HG02884 (cell line): Measurements from ENCODE around the gene EVC.
"Not testable (repeated sequence)": the region's sequence is repeated elsewhere in the genome, so short reads cannot be mapped to it uniquely, and the experiment has no call there.

Experiments
- ATAC-seq: cut with Tn5 transposase; IDR thresholded peaks from one replicate; pipeline ENCODE4 v1.9.1; 2021; ENCODE audit warnings: mild to moderate bottlenecking, moderate library complexity; ENCODE audit not compliant: unreplicated experiment

EVC gene

GRCh38 chr4:5707778-5708448 is 3.1 kb upstream of the EVC start:
- no peak for ATAC-seq

- ATAC-seq: no peak
Observed at GRCh38 chr4:5708449-5709206, 2.4 kb upstream of the EVC start, which contains the start of gene EVC2. EVC2 (minus strand) TSS chr4:5708559; CDS start chr4:5708513, 46 bp downstream.

- ATAC-seq: no peak
Observed at GRCh38 chr4:5709207-5709575, 1.8 kb upstream of the EVC start.

- ATAC-seq: no peak
Observed at GRCh38 chr4:5710065-5710960, 688 bp upstream of the EVC start.

GRCh38 chr4:5711479-5712184 is 631 bp downstream of the EVC start:
- ATAC-seq: no peak

GRCh38 chr4:5712517-5712916 is 1.5 kb downstream of the EVC start:
- no peak for ATAC-seq

- ATAC-seq: no peak
Observed at GRCh38 chr4:5712931-5713330, 1.9 kb downstream of the EVC start.

- no peak for ATAC-seq
Observed at GRCh38 chr4:5713861-5714260, 2.9 kb downstream of the EVC start.

- ATAC-seq: no peak
Observed at GRCh38 chr4:5715357-5715756, 4.4 kb downstream of the EVC start.

- no peak for ATAC-seq
Observed at GRCh38 chr4:5716391-5716790, 5.4 kb downstream of the EVC start.

- no peak for ATAC-seq
Observed at GRCh38 chr4:5717449-5718158, 6.6 kb downstream of the EVC start.

- ATAC-seq: no peak
Observed at GRCh38 chr4:5718411-5718810, 7.4 kb downstream of the EVC start.

GRCh38 chr4:5719350-5720055 is 8.5 kb downstream of the EVC start:
- ATAC-seq: no peak

- ATAC-seq: no peak
Observed at GRCh38 chr4:5720157-5720850, 9.3 kb downstream of the EVC start.

- ATAC-seq: no peak
Observed at GRCh38 chr4:5720980-5721379, 10.0 kb downstream of the EVC start.

- no peak for ATAC-seq
Observed at GRCh38 chr4:5721923-5722322, 10.9 kb downstream of the EVC start.

GRCh38 chr4:5722328-5722727 is 11.3 kb downstream of the EVC start:
- ATAC-seq: no peak

- ATAC-seq: no peak
Observed at GRCh38 chr4:5724377-5724776, 13.4 kb downstream of the EVC start.

GRCh38 chr4:5728412-5728811 is 17.4 kb downstream of the EVC start:
- ATAC-seq: not testable (repeated sequence)
